ENCODE results near the gene PIP5KL1. TPM values are rescaled to one million over a fixed set of nuclear protein-coding genes. Genes with fewer than 3 reads are reported as not detected.
A peak's percentile ranks its signal among the peaks of the same experiment; 100 is the strongest.

Gene PIP5KL1
- total RNA-seq, 1 experiment from 2014 or later: 3.4 TPM

GRCh38 chr9:127873886-127874285, 56.7 kb downstream of the PIP5KL1 start:
- peak; percentile 71 for DNase-seq (ENCODE audit: low spot score)

- no peak for DNase-seq (ENCODE audit: low spot score)
Observed at GRCh38 chr9:127873223-127873691, 57.3 kb downstream of the PIP5KL1 start.

DNA sequence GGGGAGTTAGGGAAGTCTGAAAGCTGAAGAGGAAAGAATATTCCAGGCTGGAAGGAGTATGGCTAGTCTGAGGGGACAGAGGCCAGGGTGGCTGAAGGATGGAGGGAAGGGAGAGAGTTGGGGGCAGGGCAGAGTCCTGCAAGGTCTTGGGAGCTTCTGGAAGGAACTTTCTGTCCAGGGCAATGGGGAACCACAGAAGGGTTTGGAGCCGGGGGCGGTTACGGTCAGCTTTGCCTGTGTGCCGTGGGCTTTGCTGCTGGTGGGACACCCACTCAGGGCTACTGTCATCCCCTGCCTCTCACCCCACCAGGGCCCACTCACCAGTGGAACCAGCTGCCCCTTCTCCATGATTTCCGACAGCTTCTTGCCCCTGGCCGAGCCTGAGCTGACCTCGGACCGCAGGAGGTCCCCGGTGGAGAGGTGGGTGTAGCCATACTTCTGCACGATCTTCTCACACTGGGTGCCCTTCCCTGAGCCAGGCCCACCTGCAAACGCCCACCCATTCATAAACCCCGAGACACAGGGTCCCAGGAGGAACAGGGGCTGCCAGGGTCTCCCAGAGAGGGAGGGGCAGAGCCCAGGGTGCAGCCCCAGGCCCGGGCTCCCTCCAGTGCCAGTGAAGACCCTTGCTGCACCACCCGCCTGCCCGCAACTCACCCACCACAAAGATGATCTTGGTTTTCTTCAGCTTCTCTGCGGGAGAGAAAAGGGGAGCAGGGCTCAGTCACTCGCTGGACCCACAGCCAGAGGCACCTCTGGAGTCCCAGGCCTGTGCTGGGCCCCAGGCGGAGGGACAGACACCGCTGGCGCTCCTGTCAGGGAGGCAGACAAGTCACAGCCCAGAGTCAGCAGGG, 58.0 kb downstream of the PIP5KL1 start:
- no peak for DNase-seq (ENCODE audit: low spot score)

DNA sequence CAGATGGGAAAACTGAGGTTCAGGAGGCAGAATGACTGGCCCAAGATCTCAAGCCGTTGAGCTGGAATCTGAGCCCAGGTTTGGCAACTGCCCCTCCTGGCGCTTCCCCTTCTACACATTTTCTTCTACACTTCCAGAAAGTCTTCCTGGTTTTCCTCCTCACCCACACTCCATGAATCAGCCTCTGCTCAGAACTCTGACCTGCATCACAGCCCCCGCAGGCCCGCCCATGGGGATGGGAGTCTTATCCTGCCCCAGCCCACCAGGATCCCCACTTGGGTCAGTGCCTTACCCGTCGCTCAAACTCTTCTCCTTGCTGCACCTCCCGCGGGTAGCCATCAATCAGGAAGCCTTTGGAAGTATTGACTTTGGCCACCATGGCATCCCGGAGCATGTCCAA, 59.0 kb downstream of the PIP5KL1 start:
- DNase-seq (ENCODE audit: low spot score): no peak

- DNase-seq (ENCODE audit: low spot score): no peak
Observed at GRCh38 chr9:127870887-127871286, 59.7 kb downstream of the PIP5KL1 start.

Other genes starting within 250 kb of the PIP5KL1 start
- gene CFAP157, start 223.8 kb downstream of the PIP5KL1 start, total RNA-seq (2014; rRNA removed; shearing (Covaris generic)): not detected in 2 replicates
- 43.8 and 55.8 TPM in 2 replicates for gene PTRH1, start 215.1 kb downstream of the PIP5KL1 start, total RNA-seq (2014; rRNA removed; shearing (Covaris generic))
- 0.05 and 0.07 TPM in 2 replicates for gene TTC16, start 214.7 kb downstream of the PIP5KL1 start, total RNA-seq (2014; rRNA removed; shearing (Covaris generic))
- gene TOR2A, start 195.5 kb downstream of the PIP5KL1 start, total RNA-seq (2014; rRNA removed; shearing (Covaris generic)): 12.7 and 16.3 TPM in 2 replicates
- 1.7 and 2.1 TPM in 2 replicates for gene SH2D3C, start 152.1 kb downstream of the PIP5KL1 start, total RNA-seq (2014; rRNA removed; shearing (Covaris generic))
- gene CDK9, start 144.7 kb downstream of the PIP5KL1 start, total RNA-seq (2014; rRNA removed; shearing (Covaris generic)): 36.9 and 61.3 TPM in 2 replicates
- 146 and 147 TPM in 2 replicates for gene FPGS, start 127.9 kb downstream of the PIP5KL1 start, total RNA-seq (2014; rRNA removed; shearing (Covaris generic))
- 35.4 and 49.5 TPM in 2 replicates for gene ENG, start 76.1 kb downstream of the PIP5KL1 start, total RNA-seq (2014; rRNA removed; shearing (Covaris generic))
- gene AK1, start 53.1 kb downstream of the PIP5KL1 start, total RNA-seq (2014; rRNA removed; shearing (Covaris generic)): 151 and 173 TPM in 2 replicates
- 40.6 and 61.6 TPM in 2 replicates for gene ST6GALNAC6, start 31.2 kb downstream of the PIP5KL1 start, total RNA-seq (2014; rRNA removed; shearing (Covaris generic))
- gene ST6GALNAC4, start 13.7 kb downstream of the PIP5KL1 start, total RNA-seq (2014; rRNA removed; shearing (Covaris generic)): 32.7 and 38.3 TPM in 2 replicates
- 49.7 and 50.5 TPM in 2 replicates for gene DPM2, start 7.1 kb upstream of the PIP5KL1 start, total RNA-seq (2014; rRNA removed; shearing (Covaris generic))
- gene EEIG1, start 50.2 kb upstream of the PIP5KL1 start, total RNA-seq (2014; rRNA removed; shearing (Covaris generic)): 21.4 and 23.6 TPM in 2 replicates
- gene NAIF1, start 136.5 kb upstream of the PIP5KL1 start, total RNA-seq (2014; rRNA removed; shearing (Covaris generic)): 14.1 and 15.7 TPM in 2 replicates
- 27.8 and 32.7 TPM in 2 replicates for gene SLC25A25, start 137.5 kb upstream of the PIP5KL1 start, total RNA-seq (2014; rRNA removed; shearing (Covaris generic))
- 84.2 and 87.7 TPM in 2 replicates for gene PTGES2, start 197.0 kb upstream of the PIP5KL1 start, total RNA-seq (2014; rRNA removed; shearing (Covaris generic))
- 0.14 and 1.1 TPM in 2 replicates for gene LCN2, start 218.7 kb upstream of the PIP5KL1 start, total RNA-seq (2014; rRNA removed; shearing (Covaris generic))
- 146 and 238 TPM in 2 replicates for gene BBLN, start 229.5 kb upstream of the PIP5KL1 start, total RNA-seq (2014; rRNA removed; shearing (Covaris generic))

Measured in A172 (cell line).